Neutrophil (primary cell): ENCODE measurements around the gene RNASEH1.
A peak's percentile ranks its signal among the peaks of the same experiment; 100 is the strongest.
"Not testable (repeated sequence)": the region's sequence is repeated elsewhere in the genome, so short reads cannot be mapped to it uniquely, and the experiment has no call there.

Source experiments
- H3K27ac ChIP-seq: fragments of 200-600 bp; sonication (generic); 2 replicates; pipeline ENCODE4 v1.5.1; 2016; ENCODE audit warnings: mild to moderate bottlenecking, moderate library complexity
- H3K27me3 ChIP-seq: fragments of 200-600 bp; sonication (generic); 2 replicates; pipeline ENCODE4 v1.6.0; 2016; ENCODE audit warnings: mild to moderate bottlenecking
- H3K36me3 ChIP-seq: fragments of 200-600 bp; sonication (generic); 2 replicates; pipeline ENCODE4 v1.5.1; 2017
- H3K4me1 ChIP-seq, 2 experiments: fragments of 200-600 bp in 1 of 2; sonication (generic) in 1 of 2; 1 replicate in 1 of 2; 2 replicates in 1 of 2; pipeline versions ENCODE4 v1.5.1 to v1.6.1; 2013 to 2016; ENCODE audit warnings: low read depth in 1 of 2, low read length in 1 of 2, mild to moderate bottlenecking in 1 of 2, moderate library complexity in 1 of 2; ENCODE audit not compliant: control insufficient read depth in 1 of 2, insufficient read depth in 1 of 2
- H3K4me3 ChIP-seq, 2 experiments: fragments of 200-600 bp in 1 of 2; sonication (generic) in 1 of 2; 1 replicate in 1 of 2; 2 replicates in 1 of 2; pipeline ENCODE4 v1.5.1; 2013 to 2016; ENCODE audit warnings: low read depth in 1 of 2, low read length in 1 of 2, mild to moderate bottlenecking in 1 of 2, moderate library complexity in 1 of 2
- H3K9me3 ChIP-seq: fragments of 200-600 bp; sonication (generic); 2 replicates; pipeline ENCODE4 v1.5.1; 2016
- TF ChIP-seq, protein P1 (sequence below): fragments of 200-600 bp; sonication (generic); IDR thresholded peaks from 2 replicates; pipeline ENCODE4 v1.5.1; 2016; ENCODE audit warnings: antibody characterized with exemption

Gene RNASEH1

DNA sequence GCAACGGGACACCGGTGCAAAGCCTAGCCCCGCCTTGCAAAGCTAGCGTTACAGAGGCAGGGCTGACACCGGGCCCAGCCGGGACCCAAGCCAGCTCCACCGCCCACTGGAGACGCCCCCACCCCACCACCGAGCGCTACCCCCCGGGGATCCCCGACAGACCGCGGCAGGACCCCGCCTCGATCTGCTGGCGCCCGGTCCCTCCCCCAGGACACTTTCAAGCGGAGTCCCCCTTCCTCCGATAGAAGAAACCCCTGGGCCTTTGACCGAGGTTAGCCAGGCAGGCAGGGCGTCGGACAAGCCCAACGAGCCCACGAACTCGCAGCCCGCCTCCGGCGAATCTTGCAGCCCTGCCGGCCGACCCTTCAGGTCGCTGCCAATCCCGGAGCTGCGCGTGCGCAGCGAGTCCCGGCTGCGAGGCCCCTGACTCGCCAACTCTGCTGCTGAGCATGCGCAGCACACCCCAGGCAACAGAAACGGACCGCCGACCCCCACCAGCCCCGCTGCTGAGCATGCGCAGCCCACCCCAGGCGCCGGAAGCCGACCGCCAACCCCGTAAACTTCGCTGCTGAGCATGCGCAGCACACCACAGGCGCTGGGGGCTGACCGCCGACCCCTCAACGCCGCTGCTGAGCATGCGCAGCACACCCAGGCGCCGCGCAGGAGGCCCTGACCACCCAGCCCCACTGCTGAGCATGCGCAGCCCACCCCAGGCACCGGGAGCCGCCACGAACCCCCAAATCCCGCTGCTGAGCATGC, 39.5 kb downstream of the RNASEH1 start:
- TF ChIP-seq, protein P1, sequence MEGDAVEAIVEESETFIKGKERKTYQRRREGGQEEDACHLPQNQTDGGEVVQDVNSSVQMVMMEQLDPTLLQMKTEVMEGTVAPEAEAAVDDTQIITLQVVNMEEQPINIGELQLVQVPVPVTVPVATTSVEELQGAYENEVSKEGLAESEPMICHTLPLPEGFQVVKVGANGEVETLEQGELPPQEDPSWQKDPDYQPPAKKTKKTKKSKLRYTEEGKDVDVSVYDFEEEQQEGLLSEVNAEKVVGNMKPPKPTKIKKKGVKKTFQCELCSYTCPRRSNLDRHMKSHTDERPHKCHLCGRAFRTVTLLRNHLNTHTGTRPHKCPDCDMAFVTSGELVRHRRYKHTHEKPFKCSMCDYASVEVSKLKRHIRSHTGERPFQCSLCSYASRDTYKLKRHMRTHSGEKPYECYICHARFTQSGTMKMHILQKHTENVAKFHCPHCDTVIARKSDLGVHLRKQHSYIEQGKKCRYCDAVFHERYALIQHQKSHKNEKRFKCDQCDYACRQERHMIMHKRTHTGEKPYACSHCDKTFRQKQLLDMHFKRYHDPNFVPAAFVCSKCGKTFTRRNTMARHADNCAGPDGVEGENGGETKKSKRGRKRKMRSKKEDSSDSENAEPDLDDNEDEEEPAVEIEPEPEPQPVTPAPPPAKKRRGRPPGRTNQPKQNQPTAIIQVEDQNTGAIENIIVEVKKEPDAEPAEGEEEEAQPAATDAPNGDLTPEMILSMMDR = no peak
- H3K9me3 ChIP-seq = no peaks in the 10 kb centered on the region
- peaks cover 13 to 14% of the 10 kb centered on the region in 2 experiments for H3K4me1 ChIP-seq
- peak overlapping the region; percentile 85 for H3K27ac ChIP-seq
- H3K36me3 ChIP-seq = peaks cover 2% of the 10 kb centered on the region
- H3K4me3 ChIP-seq = peak overlapping the region; percentile 90 to 91
- no peaks in the 10 kb centered on the region for H3K27me3 ChIP-seq

DNA sequence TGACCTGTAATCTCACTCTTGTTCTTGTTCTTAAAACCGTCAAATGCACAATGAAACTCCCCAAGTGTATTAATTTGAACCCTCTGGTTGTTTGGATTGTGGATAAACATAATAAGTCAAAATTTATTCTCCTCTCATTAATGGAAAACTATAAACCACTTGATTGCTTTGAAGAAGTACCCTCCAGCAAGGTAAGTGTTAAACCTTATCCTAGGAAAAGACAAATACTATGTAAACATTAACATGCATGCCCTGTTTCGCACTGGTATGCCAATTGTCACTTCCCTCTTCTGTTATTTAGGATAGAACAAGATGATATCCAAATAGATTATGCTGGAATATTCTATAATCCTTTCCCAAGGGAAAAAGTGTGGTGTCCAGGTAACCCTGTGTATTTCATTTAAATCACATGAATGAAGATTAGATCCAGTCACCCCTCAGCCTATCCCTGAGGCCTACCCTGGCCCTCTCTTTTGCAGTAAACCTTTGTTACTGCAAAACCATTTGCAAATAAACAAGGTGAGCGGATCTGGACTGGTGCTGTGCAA, 40.1 kb downstream of the RNASEH1 start:
- Histone ChIP-seq H3K4me1 (peaks cover 13 to 14% of the 10 kb centered on the region in 2 experiments), H3K4me3 (peak overlapping the region; percentile 90 to 91), H3K36me3 (peaks cover 8% of the 10 kb centered on the region), H3K9me3 (no peaks in the 10 kb centered on the region), H3K27me3 (no peaks in the 10 kb centered on the region), H3K27ac (peak overlapping the region; percentile 85)
- TF ChIP-seq, protein P1 = no peak

DNA sequence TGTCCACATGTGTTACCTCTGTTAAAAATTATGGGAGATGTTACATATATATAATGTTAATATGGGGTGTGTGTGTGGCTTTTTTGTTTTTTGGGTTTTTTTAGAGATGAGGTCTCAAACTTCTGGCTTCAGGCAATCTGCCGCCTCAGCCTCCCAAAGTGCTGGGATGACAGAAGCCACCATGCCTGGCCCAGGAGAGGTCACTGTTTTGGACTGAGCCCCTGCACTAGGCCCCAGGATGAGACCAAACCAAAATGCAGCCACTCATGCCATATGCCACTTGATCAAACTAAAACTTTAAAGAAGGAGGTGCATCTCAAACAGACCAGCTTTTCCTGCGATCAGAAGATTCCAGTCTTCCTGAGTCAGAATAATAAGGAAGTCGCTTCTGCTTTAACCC, 41.3 kb downstream of the RNASEH1 start:
- Histone ChIP-seq H3K36me3 (peaks cover 20% of the 10 kb centered on the region), H3K27ac (no peak overlapping the region), H3K9me3 (no peaks in the 10 kb centered on the region), H3K4me1 (peaks cover 13 to 14% of the 10 kb centered on the region in 2 experiments), H3K27me3 (no peaks in the 10 kb centered on the region), H3K4me3 (no peak overlapping the region)
- TF ChIP-seq, protein P1 = no peak

DNA sequence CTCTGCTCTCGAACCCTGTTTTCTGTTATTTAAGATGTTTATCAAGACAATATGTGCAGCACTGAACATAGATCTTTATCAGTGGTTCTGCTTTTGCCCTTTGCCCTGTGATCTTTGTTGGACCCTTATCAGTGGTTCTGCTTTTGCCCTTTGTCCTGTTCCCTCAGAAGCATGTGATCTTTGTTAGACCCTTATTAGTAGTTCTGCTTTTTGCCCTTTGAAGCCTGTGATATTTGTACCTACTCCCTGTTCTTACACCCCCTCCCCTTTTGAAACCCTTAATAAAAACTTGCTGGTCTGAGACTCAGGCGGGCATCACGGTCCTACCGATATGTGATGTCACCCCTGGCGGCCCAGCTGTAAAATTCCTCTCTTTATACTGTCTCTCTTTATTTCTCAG, 42.7 kb downstream of the RNASEH1 start:
- not testable (repeated sequence) for H3K4me3 ChIP-seq, H3K27ac ChIP-seq, H3K9me3 ChIP-seq, H3K27me3 ChIP-seq
- Histone ChIP-seq H3K36me3 (peaks cover 33% of the 10 kb centered on the region), H3K4me1 (peaks cover 12 to 13% of the 10 kb centered on the region in 2 experiments)

DNA sequence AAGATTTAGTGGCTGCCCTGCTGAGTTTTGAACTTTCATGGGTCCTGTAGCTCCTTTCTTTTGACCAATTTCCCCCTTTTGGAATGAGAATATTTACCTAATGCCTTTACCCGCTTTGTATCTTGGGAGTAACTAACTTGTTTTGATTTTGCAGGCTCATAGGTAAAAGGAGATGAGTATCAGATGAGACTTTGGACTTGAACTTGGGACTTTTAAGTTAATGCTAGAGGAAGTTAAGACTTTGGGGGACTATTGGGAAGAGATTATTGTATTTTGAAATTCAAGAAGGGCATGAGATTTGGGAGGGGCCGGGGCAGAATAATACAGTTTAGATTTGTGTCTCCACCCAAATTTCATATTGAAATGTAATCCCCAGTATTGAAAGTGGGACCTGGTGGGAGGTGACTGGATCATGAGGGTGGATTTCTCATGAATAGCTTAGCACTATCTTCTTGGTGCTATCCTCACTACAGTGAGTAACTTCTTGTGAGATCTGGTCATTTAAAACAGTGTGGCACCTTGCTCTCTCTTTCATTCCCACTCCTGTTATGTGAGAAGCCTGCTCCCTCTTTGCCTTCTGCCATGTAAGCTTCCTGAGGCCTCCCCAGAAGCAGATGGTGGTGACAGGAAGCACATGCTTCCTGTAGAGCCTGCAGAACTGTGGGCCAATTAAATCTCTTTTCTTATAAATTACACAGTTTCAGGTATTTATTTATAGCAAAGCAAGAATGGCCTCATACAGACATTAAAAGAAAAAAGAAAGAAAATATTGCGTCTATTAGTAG, 44.9 kb downstream of the RNASEH1 start:
- peaks cover 33% of the 10 kb centered on the region for H3K36me3 ChIP-seq
- H3K27ac ChIP-seq = no peak overlapping the region
- no peak overlapping the region for H3K4me3 ChIP-seq
- H3K4me1 ChIP-seq = peaks cover 3% of the 10 kb centered on the region in 2 experiments
- TF ChIP-seq, protein P1 = no peak
- no peaks in the 10 kb centered on the region for H3K27me3 ChIP-seq
- no peaks in the 10 kb centered on the region for H3K9me3 ChIP-seq
